Sigmoid colon (tissue), 4 donors: ENCODE measurements around the gene UBR1.

ENCODE experiments used
- CTCF ChIP-seq, 4 experiments: fragments of 450-650 bp in 3 of 4; fragments of 200-600 bp in 1 of 4; IDR thresholded peaks; one replicate each; pipeline ENCODE4 v1.5.1; 2016 to 2019; ENCODE audit warnings: antibody characterized with exemption in 4 of 4, mild to moderate bottlenecking in 3 of 4, moderate library complexity in 2 of 4
- POLR2A ChIP-seq, 2 donors: fragments of 450-650 bp; IDR thresholded peaks; one replicate each; pipeline ENCODE4 v1.6.1; 2016; ENCODE audit warnings: antibody characterized with exemption in 2 of 2, mild to moderate bottlenecking in 2 of 2, moderate library complexity in 2 of 2
- POLR2AphosphoS5 ChIP-seq, 4 donors: sonication (generic); formaldehyde crosslinking; IDR thresholded peaks; one replicate each; pipeline ENCODE4 v1.6.1; 2017; ENCODE audit warnings: antibody characterized with exemption in 4 of 4

- TF ChIP-seq CTCF (IDR thresholded peaks at IDR 0.05) (no peak), POLR2AphosphoS5 (IDR thresholded peaks at IDR 0.05) (no peak), POLR2A (IDR thresholded peaks at IDR 0.05) (no peak)
These were observed 173.9 kb downstream of the UBR1 start for GRCh38 chr15:42931702-42932486.
